Suprapubic skin (tissue), 3 donors: ENCODE results near the gene SMIM14.

Experiments used
- POLR2A ChIP-seq, 2 donors: fragments of 450-650 bp; IDR thresholded peaks; one replicate each; pipeline ENCODE4 v1.6.1; 2017; ENCODE audit warnings: antibody characterized with exemption in 2 of 2, mild to moderate bottlenecking in 2 of 2, moderate library complexity in 2 of 2
- TF ChIP-seq, protein P1 (sequence below), 2 donors: fragments of 200-600 bp in 1 of 2; fragments of 450-650 bp in 1 of 2; sonication (generic) in 1 of 2; IDR thresholded peaks; one replicate each; pipeline ENCODE4 v1.5.1; 2016 to 2019; ENCODE audit warnings: antibody characterized with exemption in 2 of 2, mild to moderate bottlenecking in 1 of 2, moderate library complexity in 1 of 2

GRCh38 chr4:39609454-39609931, 29.2 kb downstream of the SMIM14 start:
- TF ChIP-seq, protein P1, sequence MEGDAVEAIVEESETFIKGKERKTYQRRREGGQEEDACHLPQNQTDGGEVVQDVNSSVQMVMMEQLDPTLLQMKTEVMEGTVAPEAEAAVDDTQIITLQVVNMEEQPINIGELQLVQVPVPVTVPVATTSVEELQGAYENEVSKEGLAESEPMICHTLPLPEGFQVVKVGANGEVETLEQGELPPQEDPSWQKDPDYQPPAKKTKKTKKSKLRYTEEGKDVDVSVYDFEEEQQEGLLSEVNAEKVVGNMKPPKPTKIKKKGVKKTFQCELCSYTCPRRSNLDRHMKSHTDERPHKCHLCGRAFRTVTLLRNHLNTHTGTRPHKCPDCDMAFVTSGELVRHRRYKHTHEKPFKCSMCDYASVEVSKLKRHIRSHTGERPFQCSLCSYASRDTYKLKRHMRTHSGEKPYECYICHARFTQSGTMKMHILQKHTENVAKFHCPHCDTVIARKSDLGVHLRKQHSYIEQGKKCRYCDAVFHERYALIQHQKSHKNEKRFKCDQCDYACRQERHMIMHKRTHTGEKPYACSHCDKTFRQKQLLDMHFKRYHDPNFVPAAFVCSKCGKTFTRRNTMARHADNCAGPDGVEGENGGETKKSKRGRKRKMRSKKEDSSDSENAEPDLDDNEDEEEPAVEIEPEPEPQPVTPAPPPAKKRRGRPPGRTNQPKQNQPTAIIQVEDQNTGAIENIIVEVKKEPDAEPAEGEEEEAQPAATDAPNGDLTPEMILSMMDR (IDR thresholded peaks at IDR 0.05), result no peak
- no peak for TF ChIP-seq POLR2A (IDR thresholded peaks at IDR 0.05)
